WTC11 (cell line): ENCODE data around the gene SYNDIG1. TPM values are rescaled to one million over a fixed set of nuclear protein-coding genes. Genes with fewer than 3 reads are reported as not detected.

Experiments used
- ATAC-seq: fragments of 200-7000 bp; cut with Tn5 transposase; 2 replicates; pipeline ENCODE4 v1.10.0; 2021; ENCODE audit warnings: mild to moderate bottlenecking, moderate library complexity
- CTCF ChIA-PET: fragments of 300-600 bp; sonication (Branson Sonifier 250); formaldehyde crosslinking; loops from one replicate; lab custom pipeline; 2021; ENCODE audit warnings: antibody characterized with exemption; lab: Charles Lee
- POLR2A ChIA-PET: fragments of 350-600 bp; sonication (Branson Sonifier 250); formaldehyde crosslinking; loops from one replicate; lab custom pipeline; 2021; ENCODE audit warnings: antibody characterized with exemption; lab: Charles Lee
- DNase-seq: peaks from one replicate; pipeline ENCODE4 v3.0.0; 2021; ENCODE audit warnings: low spot score
- H3K27ac Mint-ChIP-seq: 2 replicates; pipeline ENCODE4 v1.8.0; 2021; ENCODE audit warnings: mixed read lengths
- H3K27me3 Mint-ChIP-seq: 2 replicates; pipeline ENCODE4 v1.8.0; 2021; ENCODE audit warnings: low read depth, mild to moderate bottlenecking, moderate library complexity, mixed read lengths
- H3K36me3 Mint-ChIP-seq: 2 replicates; pipeline ENCODE4 v1.8.0; 2021; ENCODE audit warnings: mixed read lengths
- H3K4me1 Mint-ChIP-seq: 2 replicates; pipeline ENCODE4 v1.8.0; 2022; ENCODE audit warnings: mixed read lengths
- H3K4me3 Mint-ChIP-seq: 2 replicates; pipeline ENCODE4 v1.8.0; 2021; ENCODE audit warnings: mild to moderate bottlenecking, moderate library complexity, mixed read lengths
- H3K9me3 Mint-ChIP-seq: 2 replicates; pipeline ENCODE4 v1.8.0; 2021; ENCODE audit warnings: mixed read lengths
- CTCF ChIP-seq: fragments of 200-600 bp; IDR thresholded peaks from 2 replicates; pipeline ENCODE4 v1.8.0; 2022; ENCODE audit warnings: antibody characterized with exemption
- EMX1 ChIP-seq: fragments of 250-450 bp; sonication (Bioruptor Pico); IDR thresholded peaks from 2 replicates; pipeline ENCODE4 v1.8.0; 2021; ENCODE audit warnings: mild to moderate bottlenecking
- JUN ChIP-seq: sonication (generic); formaldehyde crosslinking; IDR thresholded peaks from 2 replicates; pipeline ENCODE4 v1.8.0; 2023; ENCODE audit warnings: mild to moderate bottlenecking, missing genetic modification reagents
- NFATC4 ChIP-seq: fragments of 250-450 bp; sonication (Bioruptor Pico); IDR thresholded peaks from 2 replicates; pipeline ENCODE4 v1.9.0; 2021; ENCODE audit warnings: mild to moderate bottlenecking
- TEAD4 ChIP-seq: sonication (generic); formaldehyde crosslinking; IDR thresholded peaks from 2 replicates; pipeline ENCODE4 v1.8.0; 2022; ENCODE audit warnings: mild to moderate bottlenecking, missing genetic modification reagents
- ZNF121 ChIP-seq: sonication (generic); formaldehyde crosslinking; IDR thresholded peaks from 2 replicates; pipeline ENCODE4 v1.8.0; 2023; ENCODE audit warnings: missing genetic modification reagents
- ZNF138 ChIP-seq: sonication (generic); formaldehyde crosslinking; conservative IDR thresholded peaks from 2 replicates; pipeline ENCODE4 v1.8.1; 2022; ENCODE audit warnings: mild to moderate bottlenecking, moderate library complexity, missing genetic modification reagents
- total RNA-seq: library from RNA; stranded (reverse); gene quantifications from 3 replicates; pipeline ENCODE4 v1.2.3, GENCODE V29; 2021
- TF ChIP-seq, protein P1 (sequence below): fragments of 250-450 bp; sonication (Bioruptor Pico); IDR thresholded peaks from 2 replicates; pipeline ENCODE4 v1.9.0; 2021; ENCODE audit warnings: mild to moderate bottlenecking
- TF ChIP-seq, protein P2 (sequence below): fragments of 250-450 bp; sonication (Bioruptor Pico); IDR thresholded peaks from 2 replicates; pipeline ENCODE4 v1.9.0; 2021; ENCODE audit warnings: mild to moderate bottlenecking, borderline replicate concordance

Gene SYNDIG1
- total RNA-seq, 1 experiment from 2014 or later = 6.4 TPM

GRCh38 chr20:24575811-24576210, 106.4 kb downstream of the SYNDIG1 start (continued):
- TF ChIP-seq, protein P1, sequence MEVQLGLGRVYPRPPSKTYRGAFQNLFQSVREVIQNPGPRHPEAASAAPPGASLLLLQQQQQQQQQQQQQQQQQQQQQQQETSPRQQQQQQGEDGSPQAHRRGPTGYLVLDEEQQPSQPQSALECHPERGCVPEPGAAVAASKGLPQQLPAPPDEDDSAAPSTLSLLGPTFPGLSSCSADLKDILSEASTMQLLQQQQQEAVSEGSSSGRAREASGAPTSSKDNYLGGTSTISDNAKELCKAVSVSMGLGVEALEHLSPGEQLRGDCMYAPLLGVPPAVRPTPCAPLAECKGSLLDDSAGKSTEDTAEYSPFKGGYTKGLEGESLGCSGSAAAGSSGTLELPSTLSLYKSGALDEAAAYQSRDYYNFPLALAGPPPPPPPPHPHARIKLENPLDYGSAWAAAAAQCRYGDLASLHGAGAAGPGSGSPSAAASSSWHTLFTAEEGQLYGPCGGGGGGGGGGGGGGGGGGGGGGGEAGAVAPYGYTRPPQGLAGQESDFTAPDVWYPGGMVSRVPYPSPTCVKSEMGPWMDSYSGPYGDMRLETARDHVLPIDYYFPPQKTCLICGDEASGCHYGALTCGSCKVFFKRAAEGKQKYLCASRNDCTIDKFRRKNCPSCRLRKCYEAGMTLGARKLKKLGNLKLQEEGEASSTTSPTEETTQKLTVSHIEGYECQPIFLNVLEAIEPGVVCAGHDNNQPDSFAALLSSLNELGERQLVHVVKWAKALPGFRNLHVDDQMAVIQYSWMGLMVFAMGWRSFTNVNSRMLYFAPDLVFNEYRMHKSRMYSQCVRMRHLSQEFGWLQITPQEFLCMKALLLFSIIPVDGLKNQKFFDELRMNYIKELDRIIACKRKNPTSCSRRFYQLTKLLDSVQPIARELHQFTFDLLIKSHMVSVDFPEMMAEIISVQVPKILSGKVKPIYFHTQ = no peak

GRCh38 chr20:24576447-24576846, 107.0 kb downstream of the SYNDIG1 start:
- no peak for DNase-seq
- TF ChIP-seq EMX1 = no peak
- no peak for ATAC-seq
- Mint-ChIP-seq H3K4me1 (no peaks in the 10 kb centered on the region), H3K4me3 (no peak overlapping the region), H3K36me3 (no peaks in the 10 kb centered on the region), H3K27ac (no peak overlapping the region), H3K27me3 (no peaks in the 10 kb centered on the region), H3K9me3 (no peaks in the 10 kb centered on the region)
- ChIA-PET POLR2A (no interaction called here), CTCF (no interaction called here)

- DNase-seq = no peak
- no peak for ATAC-seq
- H3K4me1 Mint-ChIP-seq = no peaks in the 10 kb centered on the region
- ChIA-PET POLR2A (interaction anchor here (0.7 kb wide), 1 partner anchor 129 kb away, joined by 3 read pairs; no protein-coding TSS in a partner anchor), CTCF (no interaction called here)
- no peak overlapping the region for H3K4me3 Mint-ChIP-seq
- H3K27me3 Mint-ChIP-seq = no peaks in the 10 kb centered on the region
- TF ChIP-seq CTCF (no peak), NFATC4 (CRISPR knock-in tag) (no peak)
- no peaks in the 10 kb centered on the region for H3K36me3 Mint-ChIP-seq
- H3K27ac Mint-ChIP-seq = no peak overlapping the region
- H3K9me3 Mint-ChIP-seq = no peaks in the 10 kb centered on the region
Measured at GRCh38 chr20:24577271-24577909, 108.0 kb downstream of the SYNDIG1 start.

DNA sequence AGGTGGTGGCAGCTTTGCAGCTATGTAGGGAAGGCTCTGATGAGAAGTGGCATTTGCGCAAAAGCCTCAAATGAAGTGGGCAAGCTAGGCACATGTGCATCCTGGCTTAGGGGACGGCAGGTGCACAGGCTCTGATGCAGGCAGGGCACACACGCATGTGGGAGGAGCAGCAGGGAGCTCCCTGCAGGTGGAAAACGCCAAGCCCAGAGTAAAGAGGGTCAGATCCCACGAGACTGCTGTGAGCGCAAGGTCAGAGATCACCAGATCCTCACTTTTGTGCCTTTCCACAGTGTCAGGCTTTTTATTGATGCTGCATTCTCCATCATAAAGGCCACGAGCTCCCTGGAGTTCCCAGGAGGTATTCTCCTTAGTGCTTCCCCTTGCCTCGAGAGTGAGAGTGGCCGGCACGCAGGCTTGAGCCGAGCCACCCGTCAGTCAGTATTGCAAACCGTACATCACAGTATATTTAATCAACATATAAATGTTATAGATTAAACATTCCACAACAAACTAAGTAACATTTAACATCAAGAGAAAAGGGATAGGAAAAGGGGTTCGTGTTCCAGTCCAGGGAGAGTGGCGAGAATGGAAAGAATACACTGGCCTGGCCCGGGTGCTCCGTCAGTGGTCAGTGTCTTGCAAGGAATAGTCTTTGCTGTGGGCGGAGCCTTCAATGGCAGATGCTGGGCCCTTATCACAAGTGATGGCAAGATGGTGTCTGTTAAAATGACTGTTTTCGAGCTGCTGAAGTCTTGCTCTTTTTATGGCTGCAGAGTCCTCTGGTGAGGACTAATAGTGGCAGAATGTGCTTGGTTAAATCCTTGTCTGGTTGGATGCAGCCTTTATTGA, 109.4 kb downstream of the SYNDIG1 start:
- H3K4me1 Mint-ChIP-seq = no peaks in the 10 kb centered on the region
- DNase-seq = no peak
- TF ChIP-seq JUN = no peak
- no peaks in the 10 kb centered on the region for H3K27me3 Mint-ChIP-seq
- POLR2A ChIA-PET = no interaction called here
- no peaks in the 10 kb centered on the region for H3K36me3 Mint-ChIP-seq
- CTCF ChIA-PET = no interaction called here
- no peak overlapping the region for H3K27ac Mint-ChIP-seq
- no peak for ATAC-seq
- H3K9me3 Mint-ChIP-seq = no peaks in the 10 kb centered on the region
- H3K4me3 Mint-ChIP-seq = no peak overlapping the region

GRCh38 chr20:24579475-24579874, 110.0 kb downstream of the SYNDIG1 start:
- ChIA-PET POLR2A (no interaction called here), CTCF (no interaction called here)
- H3K36me3 Mint-ChIP-seq = no peaks in the 10 kb centered on the region
- H3K4me3 Mint-ChIP-seq = no peak overlapping the region
- no peaks in the 10 kb centered on the region for H3K9me3 Mint-ChIP-seq
- H3K27ac Mint-ChIP-seq = no peak overlapping the region
- H3K4me1 Mint-ChIP-seq = no peaks in the 10 kb centered on the region
- ATAC-seq (no peak), DNase-seq (no peak)
- TF ChIP-seq ZNF138 (CRISPR knock-in tag) (no peak), TEAD4 (CRISPR knock-in tag) (no peak), ZNF121 (CRISPR knock-in tag) (no peak), EMX1 (no peak)
- TF ChIP-seq, protein P2, sequence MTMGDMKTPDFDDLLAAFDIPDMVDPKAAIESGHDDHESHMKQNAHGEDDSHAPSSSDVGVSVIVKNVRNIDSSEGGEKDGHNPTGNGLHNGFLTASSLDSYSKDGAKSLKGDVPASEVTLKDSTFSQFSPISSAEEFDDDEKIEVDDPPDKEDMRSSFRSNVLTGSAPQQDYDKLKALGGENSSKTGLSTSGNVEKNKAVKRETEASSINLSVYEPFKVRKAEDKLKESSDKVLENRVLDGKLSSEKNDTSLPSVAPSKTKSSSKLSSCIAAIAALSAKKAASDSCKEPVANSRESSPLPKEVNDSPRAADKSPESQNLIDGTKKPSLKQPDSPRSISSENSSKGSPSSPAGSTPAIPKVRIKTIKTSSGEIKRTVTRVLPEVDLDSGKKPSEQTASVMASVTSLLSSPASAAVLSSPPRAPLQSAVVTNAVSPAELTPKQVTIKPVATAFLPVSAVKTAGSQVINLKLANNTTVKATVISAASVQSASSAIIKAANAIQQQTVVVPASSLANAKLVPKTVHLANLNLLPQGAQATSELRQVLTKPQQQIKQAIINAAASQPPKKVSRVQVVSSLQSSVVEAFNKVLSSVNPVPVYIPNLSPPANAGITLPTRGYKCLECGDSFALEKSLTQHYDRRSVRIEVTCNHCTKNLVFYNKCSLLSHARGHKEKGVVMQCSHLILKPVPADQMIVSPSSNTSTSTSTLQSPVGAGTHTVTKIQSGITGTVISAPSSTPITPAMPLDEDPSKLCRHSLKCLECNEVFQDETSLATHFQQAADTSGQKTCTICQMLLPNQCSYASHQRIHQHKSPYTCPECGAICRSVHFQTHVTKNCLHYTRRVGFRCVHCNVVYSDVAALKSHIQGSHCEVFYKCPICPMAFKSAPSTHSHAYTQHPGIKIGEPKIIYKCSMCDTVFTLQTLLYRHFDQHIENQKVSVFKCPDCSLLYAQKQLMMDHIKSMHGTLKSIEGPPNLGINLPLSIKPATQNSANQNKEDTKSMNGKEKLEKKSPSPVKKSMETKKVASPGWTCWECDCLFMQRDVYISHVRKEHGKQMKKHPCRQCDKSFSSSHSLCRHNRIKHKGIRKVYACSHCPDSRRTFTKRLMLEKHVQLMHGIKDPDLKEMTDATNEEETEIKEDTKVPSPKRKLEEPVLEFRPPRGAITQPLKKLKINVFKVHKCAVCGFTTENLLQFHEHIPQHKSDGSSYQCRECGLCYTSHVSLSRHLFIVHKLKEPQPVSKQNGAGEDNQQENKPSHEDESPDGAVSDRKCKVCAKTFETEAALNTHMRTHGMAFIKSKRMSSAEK = no peak
- no peaks in the 10 kb centered on the region for H3K27me3 Mint-ChIP-seq
